Stomach (tissue), 9 donors: ENCODE data around the gene LRRC15. TPM values are rescaled to one million over a fixed set of nuclear protein-coding genes. Genes with fewer than 3 reads are reported as not detected.

ENCODE experiments used
- DNase-seq, 2 donors: peaks; one replicate each; pipeline versions ENCODE4 v3.0.0 to v3.0.0-alpha.2; 2013 to 2019
- H3K27ac ChIP-seq, 5 donors: fragments of 200-600 bp in 4 of 5; sonication (generic) in 4 of 5; one replicate each; pipeline ENCODE4 v1.5.1; 2013 to 2019; ENCODE audit warnings: mild to moderate bottlenecking in 1 of 5, moderate library complexity in 1 of 5
- H3K27me3 ChIP-seq, 3 donors: fragments of 200-600 bp; sonication (generic); one replicate each; pipeline ENCODE4 v1.5.1; 2017 to 2019; ENCODE audit warnings: mixed run types in 1 of 3
- H3K36me3 ChIP-seq, 4 donors: fragments of 200-600 bp; sonication (generic); 1 replicate in 3 of 4; 2 replicates in 1 of 4; pipeline ENCODE4 v1.5.1; 2016 to 2019
- H3K4me1 ChIP-seq, 4 donors: fragments of 200-600 bp; sonication (generic); one replicate each; pipeline ENCODE4 v1.5.1; 2016 to 2019
- H3K4me3 ChIP-seq, 4 donors: fragments of 200-600 bp; sonication (generic) in 3 of 4; one replicate each; pipeline ENCODE4 v1.5.1; 2016 to 2019; ENCODE audit warnings: mild to moderate bottlenecking in 1 of 4
- H3K9me3 ChIP-seq, 4 donors: fragments of 200-600 bp; sonication (generic); one replicate each; pipeline ENCODE4 v1.5.1; 2016 to 2019
- EP300 ChIP-seq: sonication (generic); formaldehyde crosslinking; IDR thresholded peaks from one replicate; pipeline ENCODE4 v1.6.1; 2017; ENCODE audit warnings: antibody characterized with exemption
- POLR2A ChIP-seq, 4 donors: fragments of 450-650 bp; IDR thresholded peaks; one replicate each; pipeline ENCODE4 v1.6.1; 2016; ENCODE audit warnings: antibody characterized with exemption in 4 of 4, control low read depth in 2 of 4, mild to moderate bottlenecking in 1 of 4, moderate library complexity in 1 of 4
- POLR2AphosphoS5 ChIP-seq, 3 donors: sonication (generic); formaldehyde crosslinking; IDR thresholded peaks; one replicate each; pipeline ENCODE4 v1.6.1; 2016; ENCODE audit warnings: antibody characterized with exemption in 3 of 3
- WGBS, 5 donors: extraction: QIAGEN DNeasy Blood & Tissue Kit in 3 of 5; methylation state at CpG; one replicate each; pipeline versions ENCODE4 v1.1.5 to v1.1.7; 2013 to 2018; 5-methylcytosine and 5-hydroxymethylcytosine counted together
- intact Hi-C: fragments of 100-400 bp; cut with DNase I; formaldehyde crosslinking; loops from one replicate; pipeline ENCODE4 v1.15.1; 2023; ENCODE audit warnings: low total_unique reads
- polyA plus RNA-seq, 3 donors: library from polyadenylated mRNA; stranded (reverse); fragments of 200-250 nt; gene quantifications; one replicate each; pipeline ENCODE4 v1.2.3, GENCODE V29; 2013
- total RNA-seq, 5 donors: library from RNA; depleted of rRNA; stranded (reverse); fragments of >200 nt; gene quantifications; one replicate each; pipeline versions ENCODE4 v1.1.0 to v1.2.3, GENCODE V29; 2014 to 2016
- TF ChIP-seq, protein P1 (sequence below), 7 experiments: fragments of 450-650 bp in 4 of 7; fragments of 200-600 bp in 3 of 7; sonication (generic) in 3 of 7; IDR thresholded peaks; one replicate each; pipeline ENCODE4 v1.5.1; 2016 to 2019; ENCODE audit warnings: antibody characterized with exemption in 7 of 7, control low read depth in 2 of 7, mild to moderate bottlenecking in 1 of 7
- donor health status: healthy with polysubstance abuse.
- donor health status: Bipolar disorder and iron deficiency.
- donor health status: healthy.

The LRRC15 gene
- total and polyA plus RNA-seq, 8 donors, result 0.03 to 1.7 (median 0.43) TPM; not detected in 3

DNA sequence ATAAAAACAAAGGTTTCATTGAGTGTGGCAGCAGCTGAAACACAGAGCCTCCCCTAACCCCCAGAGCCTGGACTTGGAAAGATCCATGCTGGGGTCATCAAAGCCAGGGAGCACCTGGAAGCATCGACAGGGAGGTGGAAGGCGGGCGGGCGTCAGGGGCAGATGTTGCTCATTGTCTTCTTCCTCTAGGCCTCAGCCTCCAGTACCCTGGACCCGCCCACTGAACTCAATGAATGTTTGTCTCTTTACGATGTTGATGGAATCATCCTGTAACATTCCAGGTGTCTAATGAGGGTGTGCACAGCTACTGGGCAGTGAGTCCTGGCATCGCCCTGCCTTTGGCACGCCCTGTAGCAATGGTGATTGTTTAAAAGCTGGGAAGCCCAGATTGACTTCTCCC lies 19.7 kb upstream of the LRRC15 start:
- intact Hi-C loops, result no loop called here
- TF ChIP-seq EP300 (no peak), POLR2A (IDR thresholded peaks at IDR 0.05) (no peak), POLR2AphosphoS5 (IDR thresholded peaks at IDR 0.05) (no peak)
- TF ChIP-seq, protein P1, sequence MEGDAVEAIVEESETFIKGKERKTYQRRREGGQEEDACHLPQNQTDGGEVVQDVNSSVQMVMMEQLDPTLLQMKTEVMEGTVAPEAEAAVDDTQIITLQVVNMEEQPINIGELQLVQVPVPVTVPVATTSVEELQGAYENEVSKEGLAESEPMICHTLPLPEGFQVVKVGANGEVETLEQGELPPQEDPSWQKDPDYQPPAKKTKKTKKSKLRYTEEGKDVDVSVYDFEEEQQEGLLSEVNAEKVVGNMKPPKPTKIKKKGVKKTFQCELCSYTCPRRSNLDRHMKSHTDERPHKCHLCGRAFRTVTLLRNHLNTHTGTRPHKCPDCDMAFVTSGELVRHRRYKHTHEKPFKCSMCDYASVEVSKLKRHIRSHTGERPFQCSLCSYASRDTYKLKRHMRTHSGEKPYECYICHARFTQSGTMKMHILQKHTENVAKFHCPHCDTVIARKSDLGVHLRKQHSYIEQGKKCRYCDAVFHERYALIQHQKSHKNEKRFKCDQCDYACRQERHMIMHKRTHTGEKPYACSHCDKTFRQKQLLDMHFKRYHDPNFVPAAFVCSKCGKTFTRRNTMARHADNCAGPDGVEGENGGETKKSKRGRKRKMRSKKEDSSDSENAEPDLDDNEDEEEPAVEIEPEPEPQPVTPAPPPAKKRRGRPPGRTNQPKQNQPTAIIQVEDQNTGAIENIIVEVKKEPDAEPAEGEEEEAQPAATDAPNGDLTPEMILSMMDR (IDR thresholded peaks at IDR 0.05), result no peak
- peaks cover 0 to 18% (median 0%) of the 10 kb centered on the region in 3 donors for H3K27me3 ChIP-seq
- DNase-seq, result no peak
- WGBS, 5 donors, result 92 to 96% (median 96%) methylated on average over 8 of the region's 8 CpGs
- no peak overlapping the region for H3K27ac ChIP-seq
- peaks cover 0 to 6% (median 0%) of the 10 kb centered on the region in 4 donors for H3K9me3 ChIP-seq
- no peaks in the 10 kb centered on the region for H3K4me1 ChIP-seq
- no peak overlapping the region for H3K4me3 ChIP-seq
- no peaks in the 10 kb centered on the region for H3K36me3 ChIP-seq

- H3K36me3 ChIP-seq, result no peaks in the 10 kb centered on the region
- no peak for DNase-seq
- intact Hi-C loops, result no loop called here
- H3K27me3 ChIP-seq, result peaks cover 0 to 18% (median 0%) of the 10 kb centered on the region in 3 donors
- 96 to 98% (median 97%) methylated on average over 8 of the region's 8 CpGs for WGBS, 5 donors
- H3K4me3 ChIP-seq, result no peak overlapping the region
- TF ChIP-seq EP300 (no peak), POLR2AphosphoS5 (IDR thresholded peaks at IDR 0.05) (no peak), POLR2A (IDR thresholded peaks at IDR 0.05) (no peak)
- TF ChIP-seq, protein P1 (IDR thresholded peaks at IDR 0.05), result no peak
- H3K9me3 ChIP-seq, result peaks cover 0 to 6% (median 0%) of the 10 kb centered on the region in 4 donors
- no peaks in the 10 kb centered on the region for H3K4me1 ChIP-seq
- no peak overlapping the region for H3K27ac ChIP-seq
Observed at GRCh38 chr3:194387926-194388418, 18.4 kb upstream of the LRRC15 start.

GRCh38 chr3:194387276-194387675 lies 17.7 kb upstream of the LRRC15 start:
- H3K9me3 ChIP-seq, result peaks cover 0 to 6% (median 0%) of the 10 kb centered on the region in 4 donors
- H3K27me3 ChIP-seq, result peaks cover 0 to 14% (median 0%) of the 10 kb centered on the region in 3 donors
- no peak for DNase-seq
- no peaks in the 10 kb centered on the region for H3K36me3 ChIP-seq
- TF ChIP-seq POLR2AphosphoS5 (IDR thresholded peaks at IDR 0.05), result no peak
- TF ChIP-seq EP300, result no peak
- TF ChIP-seq, protein P1 (IDR thresholded peaks at IDR 0.05), result no peak
- TF ChIP-seq POLR2A (IDR thresholded peaks at IDR 0.05), result no peak
- H3K4me3 ChIP-seq, result no peak overlapping the region
- no peaks in the 10 kb centered on the region for H3K4me1 ChIP-seq
- intact Hi-C loops, result no loop called here
- H3K27ac ChIP-seq, result no peak overlapping the region
- 93 to 97% (median 96%) methylated on average over 4 to 6 of the region's 6 CpGs for WGBS, 5 donors

DNA sequence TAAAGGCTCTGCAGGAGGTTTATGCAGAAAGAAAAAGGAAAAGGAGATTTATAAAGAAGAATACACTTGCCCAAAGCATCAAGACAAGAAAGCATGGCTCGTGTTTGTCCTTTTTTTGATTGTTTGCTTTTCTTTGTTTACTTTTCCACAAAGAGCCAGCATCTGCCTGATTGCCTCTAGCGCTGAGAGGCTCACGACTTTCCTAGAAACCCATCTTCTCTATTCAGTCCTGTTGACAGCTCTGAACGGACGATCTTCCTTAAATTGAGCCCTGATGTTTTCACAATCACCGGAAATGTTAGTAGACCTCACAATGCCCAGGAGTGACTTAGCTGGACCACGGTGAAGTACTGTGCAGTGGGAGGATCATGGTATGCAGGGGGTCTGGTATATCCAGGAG lies 17.1 kb upstream of the LRRC15 start:
- H3K36me3 ChIP-seq, result no peaks in the 10 kb centered on the region
- H3K4me3 ChIP-seq, result no peak overlapping the region
- peaks cover 0 to 2% (median 0%) of the 10 kb centered on the region in 4 donors for H3K4me1 ChIP-seq
- intact Hi-C loops, result no loop called here
- WGBS, 5 donors, result 26 to 45% (median 40%) methylated on average over 7 of the region's 7 CpGs
- H3K27me3 ChIP-seq, result peaks cover 0 to 13% (median 0%) of the 10 kb centered on the region in 3 donors
- no peak overlapping the region for H3K27ac ChIP-seq
- TF ChIP-seq POLR2A (IDR thresholded peaks at IDR 0.05) (no peak), POLR2AphosphoS5 (IDR thresholded peaks at IDR 0.05) (no peak), EP300 (no peak)
- TF ChIP-seq, protein P1 (IDR thresholded peaks at IDR 0.05), result no peak
- peaks cover 0 to 6% (median 0%) of the 10 kb centered on the region in 4 donors for H3K9me3 ChIP-seq
- no peak for DNase-seq
